Activated CD4-positive, CD25-positive, alpha-beta regulatory T cell treated with anti-CD3 and anti-CD28 coated beads, Interleukin-2, amount 50 U/mL, for 72 hours (primary cell): ENCODE measurements around the gene CHMP3.
"Not testable (repeated sequence)": the region's sequence is repeated elsewhere in the genome, so short reads cannot be mapped to it uniquely, and the experiment has no call there.

Experiments
- DNase-seq: peaks from one replicate; pipeline ENCODE4 v3.0.0; 2021

Gene CHMP3

GRCh38 chr2:86548913-86549396, 14.3 kb downstream of the CHMP3 start:
- not testable (repeated sequence) for DNase-seq

GRCh38 chr2:86548165-86548912, 14.9 kb downstream of the CHMP3 start:
- DNase-seq = not testable (repeated sequence)

- not testable (repeated sequence) for DNase-seq
Measured at GRCh38 chr2:86545296-86545924, 17.8 kb downstream of the CHMP3 start.

- DNase-seq = not testable (repeated sequence)
Measured at GRCh38 chr2:86544278-86545099, 18.8 kb downstream of the CHMP3 start.

GRCh38 chr2:86543793-86544192, 19.4 kb downstream of the CHMP3 start:
- DNase-seq = no peak

- no peak for DNase-seq
Measured at GRCh38 chr2:86543335-86543734, 19.9 kb downstream of the CHMP3 start.

- DNase-seq = no peak
Measured at GRCh38 chr2:86542814-86543213, 20.4 kb downstream of the CHMP3 start.

- DNase-seq = no peak
Measured at GRCh38 chr2:86541334-86541733, 21.9 kb downstream of the CHMP3 start.

- no peak for DNase-seq
Measured at GRCh38 chr2:86533589-86533988, 29.7 kb downstream of the CHMP3 start.

GRCh38 chr2:86525421-86526340, 37.6 kb downstream of the CHMP3 start:
- no peak for DNase-seq

- no peak for DNase-seq
Measured at GRCh38 chr2:86523491-86523890, 39.8 kb downstream of the CHMP3 start.

- DNase-seq = no peak
Measured at GRCh38 chr2:86522711-86523110, 40.5 kb downstream of the CHMP3 start.

GRCh38 chr2:86521922-86522321, 41.3 kb downstream of the CHMP3 start:
- no peak for DNase-seq

- DNase-seq = no peak
Measured at GRCh38 chr2:86520153-86520552, 43.1 kb downstream of the CHMP3 start.

- DNase-seq = no peak
Measured at GRCh38 chr2:86519349-86519748, 43.9 kb downstream of the CHMP3 start.

GRCh38 chr2:86518481-86518880, 44.8 kb downstream of the CHMP3 start:
- no peak for DNase-seq

- no peak for DNase-seq
Measured at GRCh38 chr2:86513948-86514660, 49.1 kb downstream of the CHMP3 start.

GRCh38 chr2:86512892-86513291, 50.4 kb downstream of the CHMP3 start:
- DNase-seq = no peak

- no peak for DNase-seq
Measured at GRCh38 chr2:86512034-86512433, 51.2 kb downstream of the CHMP3 start.

GRCh38 chr2:86510436-86510933, 52.8 kb downstream of the CHMP3 start:
- no peak for DNase-seq

- no peak for DNase-seq
Measured at GRCh38 chr2:86507600-86507999, 55.6 kb downstream of the CHMP3 start.
